GM12878 (cell line): Measurements from ENCODE around the gene MSX2.

Source experiments
- BACH1 ChIP-seq: fragments of 450-650 bp; IDR thresholded peaks from 2 replicates; pipeline ENCODE4 v1.6.1; 2017; ENCODE audit warnings: mild to moderate bottlenecking, borderline replicate concordance
- CEBPB ChIP-seq, 2 experiments: fragments of 150-350 bp in 1 of 2; IDR thresholded peaks; 2 replicates each; pipeline ENCODE4 v1.6.1; 2012 to 2014; ENCODE audit warnings: low read depth in 2 of 2, low read length in 2 of 2, borderline replicate concordance in 1 of 2, inconsistent platforms in 1 of 2
- EGR1 ChIP-seq, 2 experiments: IDR thresholded peaks; 1 replicate in 1 of 2; 2 replicates in 1 of 2; pipeline ENCODE4 v1.6.1; 2011 to 2012; ENCODE audit warnings: low read depth in 2 of 2, low read length in 2 of 2, borderline replicate concordance in 1 of 2, mild to moderate bottlenecking in 1 of 2, moderate library complexity in 1 of 2
- ETV6 ChIP-seq, 2 experiments: fragments of 450-650 bp in 1 of 2; IDR thresholded peaks in 1 of 2; conservative IDR thresholded peaks in 1 of 2; 2 replicates each; pipeline ENCODE4 v1.6.1; 2014; ENCODE audit warnings: antibody characterized with exemption in 1 of 2, borderline replicate concordance in 1 of 2, low read depth in 1 of 2, mild to moderate bottlenecking in 1 of 2, moderate library complexity in 1 of 2
- EZH2 ChIP-seq: IDR thresholded peaks from 2 replicates; pipeline ENCODE4 v1.6.1; 2012; ENCODE audit warnings: low read depth, mild to moderate bottlenecking, control low read depth, inconsistent platforms, low read length, borderline replicate concordance; ENCODE audit not compliant: control insufficient read depth
- KAT2A ChIP-seq: conservative IDR thresholded peaks from 2 replicates; pipeline ENCODE4 v1.6.1; 2011; ENCODE audit warnings: low read depth, low read length; ENCODE audit not compliant: control insufficient read depth
- POLR2AphosphoS5 ChIP-seq: IDR thresholded peaks from 2 replicates; pipeline ENCODE4 v1.6.1; 2011; ENCODE audit warnings: mild to moderate bottlenecking, low read length, inconsistent platforms
- RELA ChIP-seq: fragments of 450-650 bp; IDR thresholded peaks from 2 replicates; pipeline ENCODE4 v1.8.0; 2014; ENCODE audit warnings: borderline replicate concordance; ENCODE audit not compliant: partially characterized antibody
- SIN3A ChIP-seq: IDR thresholded peaks from 2 replicates; pipeline ENCODE4 v1.6.1; 2012; ENCODE audit warnings: low read depth, low read length, improper control_type of control experiment
- YY1 ChIP-seq: IDR thresholded peaks from 2 replicates; pipeline ENCODE4 v1.6.1; 2011; ENCODE audit warnings: low read depth, mild to moderate bottlenecking, low read length
- TF ChIP-seq, protein P1 (sequence below), 3 experiments: IDR thresholded peaks in 2 of 3; conservative IDR thresholded peaks in 1 of 3; 2 replicates each; pipeline ENCODE4 v1.5.1; 2011; ENCODE audit warnings: low read depth in 3 of 3, low read length in 3 of 3, mild to moderate bottlenecking in 3 of 3, control low read depth in 2 of 3, moderate library complexity in 2 of 3, inconsistent platforms in 1 of 3, mixed read lengths in 1 of 3; ENCODE audit not compliant: control insufficient read depth in 2 of 3, insufficient read depth in 1 of 3; ENCODE audit errors: extremely low read depth in 1 of 3
- TF ChIP-seq, protein P2 (sequence below): fragments of 450-650 bp; conservative IDR thresholded peaks from 2 replicates; pipeline ENCODE4 v1.6.1; 2017; ENCODE audit warnings: mild to moderate bottlenecking, moderate library complexity
- TF ChIP-seq, protein P3 (sequence below): fragments of 450-650 bp; formaldehyde crosslinking; IDR thresholded peaks from 2 replicates; pipeline ENCODE4 v1.5.0; 2022; ENCODE audit warnings: mild to moderate bottlenecking, missing genetic modification characterization

DNA sequence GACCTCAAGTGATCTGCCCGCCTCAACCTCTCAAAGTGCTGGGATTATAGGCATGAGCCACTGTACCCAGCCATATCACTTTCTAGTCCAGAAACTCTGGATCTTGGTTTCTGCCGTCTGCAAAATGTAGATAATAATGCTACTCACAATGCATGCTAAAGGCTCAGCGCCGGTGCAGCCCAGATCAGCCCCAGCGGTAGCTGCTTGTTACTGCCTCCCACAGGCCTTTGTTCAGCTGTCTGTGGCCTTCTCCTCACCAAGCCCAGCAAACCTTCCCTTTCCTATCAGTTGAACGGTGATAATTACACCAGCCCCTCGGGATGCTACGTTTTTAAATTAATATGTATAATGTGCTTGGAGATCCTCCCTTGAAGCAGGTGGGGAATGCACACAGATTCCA lies 26.2 kb upstream of the MSX2 start:
- no peak for TF ChIP-seq RELA
- TF ChIP-seq, protein P1, sequence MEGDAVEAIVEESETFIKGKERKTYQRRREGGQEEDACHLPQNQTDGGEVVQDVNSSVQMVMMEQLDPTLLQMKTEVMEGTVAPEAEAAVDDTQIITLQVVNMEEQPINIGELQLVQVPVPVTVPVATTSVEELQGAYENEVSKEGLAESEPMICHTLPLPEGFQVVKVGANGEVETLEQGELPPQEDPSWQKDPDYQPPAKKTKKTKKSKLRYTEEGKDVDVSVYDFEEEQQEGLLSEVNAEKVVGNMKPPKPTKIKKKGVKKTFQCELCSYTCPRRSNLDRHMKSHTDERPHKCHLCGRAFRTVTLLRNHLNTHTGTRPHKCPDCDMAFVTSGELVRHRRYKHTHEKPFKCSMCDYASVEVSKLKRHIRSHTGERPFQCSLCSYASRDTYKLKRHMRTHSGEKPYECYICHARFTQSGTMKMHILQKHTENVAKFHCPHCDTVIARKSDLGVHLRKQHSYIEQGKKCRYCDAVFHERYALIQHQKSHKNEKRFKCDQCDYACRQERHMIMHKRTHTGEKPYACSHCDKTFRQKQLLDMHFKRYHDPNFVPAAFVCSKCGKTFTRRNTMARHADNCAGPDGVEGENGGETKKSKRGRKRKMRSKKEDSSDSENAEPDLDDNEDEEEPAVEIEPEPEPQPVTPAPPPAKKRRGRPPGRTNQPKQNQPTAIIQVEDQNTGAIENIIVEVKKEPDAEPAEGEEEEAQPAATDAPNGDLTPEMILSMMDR (IDR thresholded peaks at IDR 0.05 in 2 of 3, conservative IDR thresholded peaks at IDR 0.05 in 1 of 3; ENCODE audit: control insufficient read depth in 2 of 3, extremely low read depth in 1 of 3, insufficient read depth in 1 of 3, low read depth in 3 of 3, low read length in 3 of 3): no peak
- TF ChIP-seq POLR2AphosphoS5: no peak
- TF ChIP-seq, protein P2, sequence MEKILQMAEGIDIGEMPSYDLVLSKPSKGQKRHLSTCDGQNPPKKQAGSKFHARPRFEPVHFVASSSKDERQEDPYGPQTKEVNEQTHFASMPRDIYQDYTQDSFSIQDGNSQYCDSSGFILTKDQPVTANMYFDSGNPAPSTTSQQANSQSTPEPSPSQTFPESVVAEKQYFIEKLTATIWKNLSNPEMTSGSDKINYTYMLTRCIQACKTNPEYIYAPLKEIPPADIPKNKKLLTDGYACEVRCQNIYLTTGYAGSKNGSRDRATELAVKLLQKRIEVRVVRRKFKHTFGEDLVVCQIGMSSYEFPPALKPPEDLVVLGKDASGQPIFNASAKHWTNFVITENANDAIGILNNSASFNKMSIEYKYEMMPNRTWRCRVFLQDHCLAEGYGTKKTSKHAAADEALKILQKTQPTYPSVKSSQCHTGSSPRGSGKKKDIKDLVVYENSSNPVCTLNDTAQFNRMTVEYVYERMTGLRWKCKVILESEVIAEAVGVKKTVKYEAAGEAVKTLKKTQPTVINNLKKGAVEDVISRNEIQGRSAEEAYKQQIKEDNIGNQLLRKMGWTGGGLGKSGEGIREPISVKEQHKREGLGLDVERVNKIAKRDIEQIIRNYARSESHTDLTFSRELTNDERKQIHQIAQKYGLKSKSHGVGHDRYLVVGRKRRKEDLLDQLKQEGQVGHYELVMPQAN: no peak
- TF ChIP-seq SIN3A: no peak
- no peak for TF ChIP-seq BACH1
- no peak for TF ChIP-seq EZH2
- no peak for TF ChIP-seq KAT2A
- no peak for TF ChIP-seq CEBPB (IDR thresholded peaks at IDR 0.05; ENCODE audit: borderline replicate concordance in 1 of 2, low read depth in 2 of 2, low read length in 2 of 2)
- TF ChIP-seq, protein P3, sequence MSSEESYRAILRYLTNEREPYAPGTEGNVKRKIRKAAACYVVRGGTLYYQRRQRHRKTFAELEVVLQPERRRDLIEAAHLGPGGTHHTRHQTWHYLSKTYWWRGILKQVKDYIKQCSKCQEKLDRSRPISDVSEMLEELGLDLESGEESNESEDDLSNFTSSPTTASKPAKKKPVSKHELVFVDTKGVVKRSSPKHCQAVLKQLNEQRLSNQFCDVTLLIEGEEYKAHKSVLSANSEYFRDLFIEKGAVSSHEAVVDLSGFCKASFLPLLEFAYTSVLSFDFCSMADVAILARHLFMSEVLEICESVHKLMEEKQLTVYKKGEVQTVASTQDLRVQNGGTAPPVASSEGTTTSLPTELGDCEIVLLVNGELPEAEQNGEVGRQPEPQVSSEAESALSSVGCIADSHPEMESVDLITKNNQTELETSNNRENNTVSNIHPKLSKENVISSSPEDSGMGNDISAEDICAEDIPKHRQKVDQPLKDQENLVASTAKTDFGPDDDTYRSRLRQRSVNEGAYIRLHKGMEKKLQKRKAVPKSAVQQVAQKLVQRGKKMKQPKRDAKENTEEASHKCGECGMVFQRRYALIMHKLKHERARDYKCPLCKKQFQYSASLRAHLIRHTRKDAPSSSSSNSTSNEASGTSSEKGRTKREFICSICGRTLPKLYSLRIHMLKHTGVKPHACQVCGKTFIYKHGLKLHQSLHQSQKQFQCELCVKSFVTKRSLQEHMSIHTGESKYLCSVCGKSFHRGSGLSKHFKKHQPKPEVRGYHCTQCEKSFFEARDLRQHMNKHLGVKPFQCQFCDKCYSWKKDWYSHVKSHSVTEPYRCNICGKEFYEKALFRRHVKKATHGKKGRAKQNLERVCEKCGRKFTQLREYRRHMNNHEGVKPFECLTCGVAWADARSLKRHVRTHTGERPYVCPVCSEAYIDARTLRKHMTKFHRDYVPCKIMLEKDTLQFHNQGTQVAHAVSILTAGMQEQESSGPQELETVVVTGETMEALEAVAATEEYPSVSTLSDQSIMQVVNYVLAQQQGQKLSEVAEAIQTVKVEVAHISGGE (CRISPR knock-in tag): no peak
- no peak for TF ChIP-seq YY1
- no peak for TF ChIP-seq ETV6 (conservative IDR thresholded peaks at IDR 0.05 in 1 of 2, IDR thresholded peaks at IDR 0.05 in 1 of 2; ENCODE audit: borderline replicate concordance in 1 of 2, low read depth in 1 of 2)
- TF ChIP-seq EGR1 (IDR thresholded peaks at IDR 0.05; ENCODE audit: borderline replicate concordance in 1 of 2, low read depth in 2 of 2, low read length in 2 of 2): no peak
